H1 (cell line): ENCODE results near the gene CASD1. TPM values are rescaled to one million over a fixed set of nuclear protein-coding genes. Genes with fewer than 3 reads are reported as not detected.
A peak's percentile ranks its signal among the peaks of the same experiment; 100 is the strongest.

Source experiments
- CTCF ChIA-PET: fragments of 300-600 bp; sonication (Branson Sonifier 250); formaldehyde crosslinking; loops from one replicate; lab custom pipeline; 2021; ENCODE audit not compliant: partially characterized antibody; lab: Charles Lee
- POLR2A ChIA-PET: fragments of 300-600 bp; sonication (Branson Sonifier 250); formaldehyde crosslinking; loops from one replicate; lab custom pipeline; 2021; ENCODE audit warnings: inconsistent platforms; ENCODE audit not compliant: partially characterized antibody; lab: Charles Lee
- DNase-seq, 2 experiments: peaks; one replicate each; pipeline versions ENCODE4 v3.0.0 to v3.0.0-alpha.2; 2010 to 2022; ENCODE audit warnings: low spot score in 2 of 2, low read depth in 1 of 2, mixed read lengths in 1 of 2
- FAIRE-seq: peaks from 2 replicates; lab custom pipeline; 2011; peaks lifted over from hg19 to GRCh38; lab: Jason Lieb, UNC
- H2AFZ ChIP-seq: 2 replicates; pipeline ENCODE4 v1.8.1; 2012; ENCODE audit warnings: low read length, inconsistent platforms
- H2AK5ac ChIP-seq: 2 replicates; pipeline ENCODE4 v1.6.1; 2013; ENCODE audit warnings: low read depth, low read length
- H2BK120ac ChIP-seq: replicated peaks from 2 replicates; pipeline ENCODE3; 2013; ENCODE audit warnings: low read depth, low read length, inconsistent platforms
- H2BK12ac ChIP-seq: 2 replicates; pipeline ENCODE4 v1.6.1; 2013; ENCODE audit warnings: low read depth, low read length
- H2BK15ac ChIP-seq: 2 replicates; pipeline ENCODE4 v1.6.1; 2013; ENCODE audit warnings: low read length
- H2BK20ac ChIP-seq: 2 replicates; pipeline ENCODE4 v1.6.1; 2013; ENCODE audit warnings: low read length
- H2BK5ac ChIP-seq: 2 replicates; pipeline ENCODE4 v1.6.1; 2013; ENCODE audit warnings: low read depth, low read length
- H3K14ac ChIP-seq: 2 replicates; pipeline ENCODE4 v1.6.1; 2013; ENCODE audit warnings: inconsistent platforms; ENCODE audit not compliant: insufficient read length
- H3K18ac ChIP-seq: 2 replicates; pipeline ENCODE4 v1.6.1; 2013; ENCODE audit warnings: low read length; ENCODE audit errors: extremely low read depth
- H3K23ac ChIP-seq: 2 replicates; pipeline ENCODE4 v1.6.1; 2013; ENCODE audit warnings: inconsistent platforms; ENCODE audit not compliant: insufficient read length
- H3K23me2 ChIP-seq: 2 replicates; pipeline ENCODE4 v1.6.1; 2013; ENCODE audit warnings: low read depth, low read length
- H3K27ac ChIP-seq: 2 replicates; pipeline ENCODE4 v1.6.1; 2011; ENCODE audit warnings: low read depth, low read length, inconsistent platforms
- H3K27me3 ChIP-seq, 4 experiments: replicated peaks in 1 of 4; 1 replicate in 1 of 4; 2 replicates in 3 of 4; pipeline versions ENCODE4 v1.6.1 to v1.8.1; 2011 to 2013; ENCODE audit warnings: low read length in 3 of 4, mild to moderate bottlenecking in 3 of 4, inconsistent platforms in 2 of 4, mixed read lengths in 2 of 4, moderate library complexity in 1 of 4; ENCODE audit not compliant: control insufficient read depth in 3 of 4, insufficient read depth in 3 of 4; ENCODE audit errors: extremely low read depth in 1 of 4
- H3K36me3 ChIP-seq, 4 experiments: 2 replicates each; pipeline versions ENCODE4 v1.6.1 to v1.8.1; 2011 to 2013; ENCODE audit warnings: mild to moderate bottlenecking in 4 of 4, low read length in 3 of 4, moderate library complexity in 2 of 4, control low read depth in 1 of 4, inconsistent platforms in 1 of 4; ENCODE audit not compliant: insufficient read depth in 4 of 4, control insufficient read depth in 2 of 4
- H3K4ac ChIP-seq: replicated peaks from 2 replicates; pipeline ENCODE3; 2013; ENCODE audit warnings: low read length, low read depth, mixed read lengths, inconsistent platforms; ENCODE audit not compliant: insufficient read length
- H3K4me1 ChIP-seq, 4 experiments: replicated peaks in 1 of 4; 1 replicate in 1 of 4; 2 replicates in 3 of 4; pipeline versions ENCODE4 v1.6.1 to v1.8.1; 2011 to 2013; ENCODE audit warnings: low read length in 3 of 4, inconsistent platforms in 2 of 4, mixed read lengths in 1 of 4; ENCODE audit not compliant: insufficient read depth in 4 of 4, control insufficient read depth in 3 of 4
- H3K4me2 ChIP-seq, 2 experiments: 2 replicates each; pipeline versions ENCODE4 v1.6.1 to v1.8.1; 2011 to 2013; ENCODE audit warnings: low read depth in 2 of 2, low read length in 2 of 2, control low read depth in 1 of 2, inconsistent platforms in 1 of 2, mild to moderate bottlenecking in 1 of 2; ENCODE audit not compliant: insufficient read depth in 1 of 2
- H3K4me3 ChIP-seq, 4 experiments: fragments of 200-600, 300-600 bp in 1 of 4; sonication (generic), shearing (Covaris generic), sonication (Bioruptor Twin) in 1 of 4; 2 replicates each; pipeline versions ENCODE4 v1.5.1 to v1.8.1; 2011 to 2016; ENCODE audit warnings: low read length in 4 of 4, low read depth in 3 of 4, control low read depth in 2 of 4, inconsistent platforms in 2 of 4, mild to moderate bottlenecking in 2 of 4, mixed read lengths in 1 of 4, moderate library complexity in 1 of 4; ENCODE audit not compliant: insufficient read depth in 2 of 4; ENCODE audit errors: extremely low read depth in 1 of 4
- H3K56ac ChIP-seq: replicated peaks from 2 replicates; pipeline ENCODE3; 2013; ENCODE audit warnings: low read depth, mild to moderate bottlenecking, mixed read lengths, low read length, inconsistent platforms; ENCODE audit not compliant: insufficient read length
- H3K79me1 ChIP-seq: 2 replicates; pipeline ENCODE4 v1.6.1; 2013; ENCODE audit warnings: low read depth, low read length, control low read depth
- H3K79me2 ChIP-seq, 2 experiments: 2 replicates each; pipeline versions ENCODE4 v1.6.1 to v1.8.1; 2012 to 2013; ENCODE audit warnings: low read length in 2 of 2, mild to moderate bottlenecking in 2 of 2, inconsistent platforms in 1 of 2; ENCODE audit not compliant: insufficient read depth in 2 of 2, control insufficient read depth in 1 of 2
- H3K9ac ChIP-seq, 4 experiments: replicated peaks in 1 of 4; 1 replicate in 1 of 4; 2 replicates in 3 of 4; pipeline versions ENCODE4 v1.6.1 to v1.8.1; 2011 to 2013; ENCODE audit warnings: low read depth in 3 of 4, low read length in 3 of 4, control low read depth in 2 of 4, mild to moderate bottlenecking in 2 of 4, moderate library complexity in 2 of 4, inconsistent platforms in 1 of 4; ENCODE audit errors: extremely low read depth in 1 of 4
- H3K9me3 ChIP-seq, 2 experiments: 2 replicates each; pipeline versions ENCODE4 v1.6.1 to v1.8.1; 2012 to 2013; ENCODE audit warnings: mild to moderate bottlenecking in 2 of 2, moderate library complexity in 2 of 2, control low read depth in 1 of 2, inconsistent platforms in 1 of 2, low read depth in 1 of 2, low read length in 1 of 2, mixed read lengths in 1 of 2; ENCODE audit not compliant: insufficient read depth in 2 of 2
- H4K20me1 ChIP-seq, 2 experiments: replicated peaks in 1 of 2; 2 replicates each; pipeline versions ENCODE3 to v1.8.1; 2011 to 2013; ENCODE audit warnings: inconsistent platforms in 2 of 2, low read length in 2 of 2, mild to moderate bottlenecking in 1 of 2; ENCODE audit not compliant: insufficient read depth in 2 of 2, control insufficient read depth in 1 of 2
- H4K5ac ChIP-seq: 2 replicates; pipeline ENCODE4 v1.6.1; 2013; ENCODE audit warnings: low read length, low read depth, mixed read lengths, inconsistent platforms; ENCODE audit not compliant: insufficient read length
- H4K8ac ChIP-seq: 2 replicates; pipeline ENCODE4 v1.8.0; 2013; ENCODE audit warnings: mild to moderate bottlenecking, moderate library complexity, low read length, inconsistent platforms; ENCODE audit not compliant: insufficient read depth; ENCODE audit errors: extremely low read depth
- H4K91ac ChIP-seq: replicated peaks from 2 replicates; pipeline ENCODE3; 2013; ENCODE audit warnings: low read length, mixed read lengths, inconsistent platforms; ENCODE audit not compliant: insufficient read length
- EZH2 ChIP-seq: fragments of 200-600 bp; sonication (generic); IDR thresholded peaks from 2 replicates; pipeline ENCODE4 v1.7.1; 2012; ENCODE audit warnings: low read depth, mild to moderate bottlenecking, moderate library complexity, low read length, inconsistent platforms; ENCODE audit not compliant: severe bottlenecking
- MAFK ChIP-seq: IDR thresholded peaks from 2 replicates; pipeline ENCODE4 v1.6.1; 2012; ENCODE audit warnings: low read depth, mild to moderate bottlenecking, improper control_type of control experiment, low read length
- POLR2AphosphoS5 ChIP-seq: IDR thresholded peaks from 2 replicates; pipeline ENCODE4 v1.6.1; 2011; ENCODE audit warnings: low read depth, low read length
- POU5F1 ChIP-seq: IDR thresholded peaks from 2 replicates; pipeline ENCODE4 v1.6.1; 2011; ENCODE audit warnings: low read depth, mild to moderate bottlenecking, low read length, moderate library complexity
- RBBP5 ChIP-seq: IDR thresholded peaks from 2 replicates; pipeline ENCODE4 v1.7.1; 2012; ENCODE audit warnings: low read depth, mild to moderate bottlenecking, inconsistent platforms, low read length, moderate library complexity, borderline replicate concordance
- RFX5 ChIP-seq: IDR thresholded peaks from 2 replicates; pipeline ENCODE4 v1.6.1; 2011; ENCODE audit warnings: low read depth, low read length, improper control_type of control experiment, borderline replicate concordance
- SAP30 ChIP-seq: fragments of 300-600 bp; sonication (generic); IDR thresholded peaks from 2 replicates; pipeline ENCODE4 v1.7.1; 2012; ENCODE audit warnings: low read length, moderate library complexity, mild to moderate bottlenecking, inconsistent platforms; ENCODE audit not compliant: insufficient read depth, insufficient replicate concordance
- SIRT6 ChIP-seq: IDR thresholded peaks from one replicate; pipeline ENCODE4 v1.7.1; 2012; ENCODE audit warnings: low read length, inconsistent platforms
- YY1 ChIP-seq: IDR thresholded peaks from 2 replicates; pipeline ENCODE4 v1.6.1; 2011; ENCODE audit warnings: low read depth, mild to moderate bottlenecking, low read length
- WGBS, 2 experiments: shearing (Covaris generic) in 1 of 2; methylation state at CpG; one replicate each; pipeline versions ENCODE4 v1.1.6 to v1.1.7; 2013 to 2015; ENCODE audit warnings: low lambda C conversion rate in 2 of 2, mixed read lengths in 2 of 2, inconsistent platforms in 1 of 2, low coverage in 1 of 2, missing lambda C conversion rate in 1 of 2; ENCODE audit not compliant: insufficient replicate concordance in 2 of 2, insufficient coverage in 1 of 2, insufficient read length in 1 of 2; ENCODE audit errors: extremely low coverage in 1 of 2, missing lambda C conversion rate in 1 of 2; 5-methylcytosine and 5-hydroxymethylcytosine counted together
- polyA plus RNA-seq, 7 experiments: library from polyadenylated mRNA; depleted of rRNA in 3 of 7; stranded (reverse) in 5 of 7; unstranded in 2 of 7; fragments of >200 nt in 5 of 7; fragments of 200-250 nt in 2 of 7; gene quantifications; 1 replicate in 5 of 7; 2 replicates in 1 of 7; 4 replicates in 1 of 7; pipeline versions ENCODE4 v1.2.1 to v1.2.3, GENCODE V29; 2011 to 2013; ENCODE audit warnings: missing spikeins in 2 of 7, mixed read lengths in 2 of 7
- total RNA-seq: library from RNA; stranded (reverse); fragmentation: NEBNext Ultra II Directional; extraction: Animal tissue kit (Norgen Biotek cat#: 25700); gene quantifications from 2 replicates; pipeline ENCODE4 v1.2.1, GENCODE V29; 2021
- TF ChIP-seq, protein P1 (sequence below): IDR thresholded peaks from 2 replicates; pipeline ENCODE4 v1.6.1; 2011; ENCODE audit warnings: low read length, improper control_type of control experiment

The CASD1 gene
- total and polyA plus RNA-seq, 2 of the 8 experiments (the other 6 are each of a cell fraction or from before 2014, with no cell fraction given): 14.2 to 18.8 TPM

GRCh38 chr7:94510582-94511496 lies 1.2 kb downstream of the CASD1 start:
- no peak for FAIRE-seq
- H3K4me1 ChIP-seq: peaks cover 1 to 11% (median 6%) of the 10 kb centered on the region in 4 experiments
- DNase-seq: peak in 1 of 2 experiments; percentile 9
- TF ChIP-seq YY1 (peak; percentile 74), RBBP5 (no peak), EZH2 (no peak), POLR2AphosphoS5 (no peak; the same call in 1 of the 2 replicates), SAP30 (peak; percentile 72), RFX5 (no peak), SIRT6 (no peak), POU5F1 (no peak), MAFK (no peak)
- TF ChIP-seq, protein P1, sequence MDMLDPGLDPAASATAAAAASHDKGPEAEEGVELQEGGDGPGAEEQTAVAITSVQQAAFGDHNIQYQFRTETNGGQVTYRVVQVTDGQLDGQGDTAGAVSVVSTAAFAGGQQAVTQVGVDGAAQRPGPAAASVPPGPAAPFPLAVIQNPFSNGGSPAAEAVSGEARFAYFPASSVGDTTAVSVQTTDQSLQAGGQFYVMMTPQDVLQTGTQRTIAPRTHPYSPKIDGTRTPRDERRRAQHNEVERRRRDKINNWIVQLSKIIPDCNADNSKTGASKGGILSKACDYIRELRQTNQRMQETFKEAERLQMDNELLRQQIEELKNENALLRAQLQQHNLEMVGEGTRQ: no peak

More at GRCh38 chr7:94510582-94511496, 1.2 kb downstream of the CASD1 start:
- Histone ChIP-seq H4K20me1 (peaks cover 0 to 3% of the 10 kb centered on the region in 2 experiments), H3K27ac (peak overlapping the region; percentile 98), H3K9me3 (no peaks in the 10 kb centered on the region), H3K56ac (peak overlapping the region; percentile 77), H3K18ac (peak overlapping the region; percentile 41), H3K14ac (no peak overlapping the region), H3K4ac (no peak overlapping the region), H4K91ac (peak overlapping the region; percentile 52), H2AK5ac (no peak overlapping the region), H2BK15ac (no peak overlapping the region), H4K5ac (peak overlapping the region; percentile 51), H3K4me2 (peak overlapping the region; percentile 69 to 90), H2BK12ac (no peak overlapping the region), H3K36me3 (no peaks in the 10 kb centered on the region), H2BK120ac (no peak overlapping the region), H2BK20ac (no peak overlapping the region), H3K23me2 (peaks cover 5% of the 10 kb centered on the region; the same call in 1 of the 2 replicates), H4K8ac (peak overlapping the region; percentile 99), H2AFZ (no peak overlapping the region), H2BK5ac (peak overlapping the region; percentile 96; the same call in 1 of the 2 replicates), H3K79me1 (no peaks in the 10 kb centered on the region), H3K79me2 (peaks cover 0 to 56% of the 10 kb centered on the region in 2 experiments; a peak in 3 of 4 replicates), H3K4me3 (peak overlapping the region; percentile 72 to 95 (median 91)), H3K9ac (peak overlapping the region; percentile 57 to 99 (median 98)), H3K27me3 (no peaks in the 10 kb centered on the region), H3K23ac (no peak overlapping the region)
- CTCF ChIA-PET: interaction anchor here (0.9 kb wide), 1 partner anchor 10 kb away, joined by 3 read pairs; no protein-coding TSS in a partner anchor
- 27% methylated on average over 16 of the region's 16 CpGs; no CpG with 5 or more reads in 1 of the 2 experiments for WGBS, 2 experiments
- POLR2A ChIA-PET: interaction anchor here (0.8 to 1.8 kb wide), 2 partner anchors 61 to 145 kb away, joined by 3 to 6 read pairs; partner anchors contain the start of gene SGCE
